Mesodermal cell (in vitro differentiated cells): ENCODE measurements around the gene IL36B.

Experiments
- H3K27ac ChIP-seq: 2 replicates; pipeline ENCODE4 v1.7.0; 2013; ENCODE audit warnings: mild to moderate bottlenecking, low read depth, low read length, moderate library complexity; ENCODE audit not compliant: severe bottlenecking
- H3K36me3 ChIP-seq: 2 replicates; pipeline ENCODE4 v1.7.1; 2013; ENCODE audit warnings: mild to moderate bottlenecking, low read length, moderate library complexity; ENCODE audit not compliant: control insufficient read depth, insufficient read depth
- H3K4me1 ChIP-seq: one replicate; pipeline ENCODE4 v1.7.1; 2013; ENCODE audit warnings: mild to moderate bottlenecking, low read length; ENCODE audit not compliant: insufficient read depth, control insufficient read depth, poor library complexity, severe bottlenecking
- H3K4me3 ChIP-seq: 2 replicates; pipeline ENCODE4 v1.7.0; 2013; ENCODE audit warnings: low read length, control low read depth, mild to moderate bottlenecking; ENCODE audit not compliant: insufficient read depth, poor library complexity, severe bottlenecking; ENCODE audit errors: extremely low read depth
- H3K9me3 ChIP-seq: 2 replicates; pipeline ENCODE4 v1.7.1; 2013; ENCODE audit warnings: mild to moderate bottlenecking, low read length, moderate library complexity; ENCODE audit not compliant: control insufficient read depth
- WGBS, 2 experiments: methylation state at CpG; one replicate each; pipeline ENCODE4 v1.1.5; 2013; ENCODE audit warnings: missing lambda C conversion rate in 2 of 2; ENCODE audit not compliant: insufficient coverage in 2 of 2; 5-methylcytosine and 5-hydroxymethylcytosine counted together

Gene IL36B

GRCh38 chr2:113088213-113088992, 35.7 kb upstream of the IL36B start:
- Histone ChIP-seq H3K4me1 (no peaks in the 10 kb centered on the region), H3K4me3 (no peak overlapping the region), H3K27ac (no peak overlapping the region), H3K36me3 (no peaks in the 10 kb centered on the region), H3K9me3 (no peaks in the 10 kb centered on the region)

- Histone ChIP-seq H3K36me3 (no peaks in the 10 kb centered on the region), H3K27ac (no peak overlapping the region), H3K9me3 (no peaks in the 10 kb centered on the region), H3K4me1 (no peaks in the 10 kb centered on the region), H3K4me3 (no peak overlapping the region)
- 83% methylated on average over 1 of the region's 2 CpGs; no CpG with 5 or more reads in 1 of the 2 experiments for WGBS, 2 experiments
These were observed 32.9 kb upstream of the IL36B start for GRCh38 chr2:113085542-113085941.

GRCh38 chr2:113084249-113085000, 31.8 kb upstream of the IL36B start:
- 73 to 75% methylated on average over 5 of the region's 5 CpGs for WGBS, 2 experiments
- H3K9me3 ChIP-seq: no peaks in the 10 kb centered on the region
- H3K27ac ChIP-seq: no peak overlapping the region
- no peaks in the 10 kb centered on the region for H3K36me3 ChIP-seq
- no peaks in the 10 kb centered on the region for H3K4me1 ChIP-seq
- no peak overlapping the region for H3K4me3 ChIP-seq

GRCh38 chr2:113083296-113083695, 30.6 kb upstream of the IL36B start:
- Histone ChIP-seq H3K36me3 (no peaks in the 10 kb centered on the region), H3K9me3 (no peaks in the 10 kb centered on the region), H3K27ac (no peak overlapping the region), H3K4me3 (no peak overlapping the region), H3K4me1 (no peaks in the 10 kb centered on the region)
- 80 to 94% methylated on average over 6 of the region's 8 CpGs for WGBS, 2 experiments

- WGBS, 2 experiments: 83 to 100% methylated on average over 1 to 2 of the region's 2 CpGs
These were observed 29.0 kb upstream of the IL36B start for GRCh38 chr2:113081488-113082210.

GRCh38 chr2:113080134-113080533, 27.5 kb upstream of the IL36B start:
- 32 to 60% methylated on average over 3 to 7 of the region's 9 CpGs for WGBS, 2 experiments
- Histone ChIP-seq H3K36me3 (no peaks in the 10 kb centered on the region), H3K4me3 (no peak overlapping the region), H3K9me3 (no peaks in the 10 kb centered on the region), H3K4me1 (no peaks in the 10 kb centered on the region), H3K27ac (no peak overlapping the region)

More at GRCh38 chr2:113081488-113082210, 29.0 kb upstream of the IL36B start:
- Histone ChIP-seq H3K27ac (no peak overlapping the region), H3K4me3 (no peak overlapping the region), H3K4me1 (no peaks in the 10 kb centered on the region), H3K36me3 (no peaks in the 10 kb centered on the region), H3K9me3 (no peaks in the 10 kb centered on the region)

GRCh38 chr2:113079131-113079530, 26.5 kb upstream of the IL36B start:
- no peaks in the 10 kb centered on the region for H3K9me3 ChIP-seq
- 92% methylated on average over 2 of the region's 4 CpGs; no CpG with 5 or more reads in 1 of the 2 experiments for WGBS, 2 experiments

GRCh38 chr2:113078350-113078839, 25.7 kb upstream of the IL36B start:
- WGBS, 2 experiments: 74 to 79% methylated on average over 3 to 6 of the region's 6 CpGs
- H3K4me1 ChIP-seq: no peaks in the 10 kb centered on the region
- no peaks in the 10 kb centered on the region for H3K36me3 ChIP-seq
- H3K27ac ChIP-seq: no peak overlapping the region
- H3K9me3 ChIP-seq: no peaks in the 10 kb centered on the region
- H3K4me3 ChIP-seq: no peak overlapping the region

More at GRCh38 chr2:113079131-113079530, 26.5 kb upstream of the IL36B start:
- no peaks in the 10 kb centered on the region for H3K36me3 ChIP-seq
- no peak overlapping the region for H3K4me3 ChIP-seq
- no peak overlapping the region for H3K27ac ChIP-seq
- H3K4me1 ChIP-seq: no peaks in the 10 kb centered on the region

GRCh38 chr2:113077921-113078320, 25.3 kb upstream of the IL36B start:
- Histone ChIP-seq H3K4me1 (no peaks in the 10 kb centered on the region), H3K4me3 (no peak overlapping the region), H3K27ac (no peak overlapping the region), H3K9me3 (no peaks in the 10 kb centered on the region), H3K36me3 (no peaks in the 10 kb centered on the region)
- WGBS, 2 experiments: 47 to 67% methylated on average over 1 of the region's 1 CpG

- H3K36me3 ChIP-seq: no peaks in the 10 kb centered on the region
- 86 to 100% methylated on average over 1 to 3 of the region's 3 CpGs for WGBS, 2 experiments
- H3K27ac ChIP-seq: no peak overlapping the region
- H3K4me3 ChIP-seq: no peak overlapping the region
- H3K4me1 ChIP-seq: no peaks in the 10 kb centered on the region
- H3K9me3 ChIP-seq: no peaks in the 10 kb centered on the region
These were observed 24.4 kb upstream of the IL36B start for GRCh38 chr2:113076954-113077669.
